CD4-positive, alpha-beta T cell treated with Interleukin-1 beta for 1 hour (primary cell): ENCODE measurements around the gene IZUMO4.

Experiments
- DNase-seq, 2 donors: peaks; one replicate each; pipeline ENCODE4 v3.0.0-alpha.2; 2020 to 2022

IZUMO4 gene

GRCh38 chr19:2059422-2060201, 37.1 kb upstream of the IZUMO4 start:
- no peak for DNase-seq

DNA sequence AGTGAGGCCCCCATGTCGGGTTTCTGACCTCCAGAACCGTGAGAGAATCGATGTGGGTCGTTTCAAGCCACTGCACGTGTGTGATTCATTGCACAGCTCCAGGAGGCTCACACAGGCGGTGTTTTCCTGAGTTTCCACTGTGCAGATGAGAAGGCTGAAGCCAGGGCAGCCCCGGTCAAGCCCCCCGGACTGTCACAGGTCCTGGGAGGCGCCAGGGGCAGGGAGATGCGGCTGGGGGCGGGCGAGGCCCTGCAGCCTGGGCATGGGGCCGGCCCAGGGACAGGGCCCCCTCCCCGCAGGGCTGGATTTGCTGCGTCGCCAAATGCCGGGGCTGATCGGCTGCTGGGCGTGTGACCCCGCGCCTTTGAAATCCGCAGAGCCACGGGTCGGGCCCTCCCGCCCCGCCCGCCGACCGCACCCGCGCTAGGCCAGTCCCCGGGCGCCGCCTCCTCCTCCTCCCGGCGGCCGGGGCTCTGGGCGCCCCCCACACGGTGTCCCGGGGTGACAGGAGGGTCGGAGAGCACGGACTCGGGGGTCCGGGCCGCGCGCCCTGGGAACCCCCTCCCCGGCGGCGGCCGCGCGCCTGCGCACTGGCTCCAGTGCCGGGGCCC, 35.7 kb upstream of the IZUMO4 start:
- DNase-seq = no peak

DNA sequence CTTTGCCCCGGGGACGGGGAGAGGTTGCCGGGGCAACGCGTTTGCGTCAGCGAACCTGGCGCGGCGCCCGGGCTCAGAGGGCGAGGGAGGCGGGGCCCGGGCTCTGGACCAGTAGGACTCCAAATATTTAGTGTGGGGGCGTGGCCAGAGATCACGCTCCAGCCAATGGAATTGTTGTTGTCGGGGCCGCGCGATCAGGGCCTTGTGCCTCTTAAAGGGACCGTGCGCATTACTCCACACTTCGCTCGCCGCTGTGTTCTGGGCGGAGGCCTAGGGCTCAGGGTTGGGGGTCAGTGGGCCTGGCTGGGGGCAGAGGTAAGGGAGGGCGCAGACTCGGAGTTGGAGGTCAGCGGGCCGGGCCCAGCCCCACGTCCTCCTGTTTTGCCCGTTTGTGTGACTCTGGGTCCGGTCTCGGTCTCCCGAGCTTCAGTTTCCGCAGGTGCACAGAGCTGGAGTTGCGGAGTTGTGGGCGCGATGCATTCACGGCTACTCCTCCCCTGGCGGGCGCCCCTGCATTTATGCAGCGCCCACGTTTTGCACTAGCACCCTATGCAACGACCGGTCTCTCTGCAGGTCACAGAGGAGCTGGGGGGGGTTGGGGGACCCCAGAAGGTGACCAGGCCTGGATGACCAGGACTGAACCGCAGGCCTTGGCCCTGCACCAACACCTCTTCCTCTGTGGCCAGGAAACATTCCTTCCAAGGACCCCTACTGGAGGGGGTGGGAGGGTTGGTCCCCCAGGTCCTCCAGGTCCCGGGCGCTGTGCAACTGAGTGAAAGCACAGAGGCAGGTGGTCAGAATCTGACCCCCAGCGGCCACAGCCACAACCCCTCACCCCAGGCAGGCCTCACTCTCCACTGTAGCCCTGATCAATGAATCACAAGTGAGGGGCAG, 35.0 kb upstream of the IZUMO4 start:
- DNase-seq = peak; percentile 99

DNA sequence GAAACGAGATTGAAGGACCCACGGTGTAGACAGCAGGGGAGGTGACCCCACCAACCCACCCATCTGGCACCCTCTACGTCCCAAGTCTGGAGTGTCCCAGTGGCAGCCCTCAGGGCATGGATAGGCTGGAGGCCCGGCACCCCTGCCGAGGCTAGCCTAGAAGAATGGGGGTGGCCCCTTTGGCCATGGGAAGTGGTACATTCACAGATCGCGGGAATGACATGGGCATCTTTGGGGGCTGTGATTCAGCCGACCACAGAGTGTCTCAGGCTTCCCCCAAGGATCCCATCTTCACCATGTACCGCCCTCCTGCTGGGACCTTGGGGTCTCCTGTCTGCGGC, 34.4 kb upstream of the IZUMO4 start:
- no peak for DNase-seq

GRCh38 chr19:2062770-2063169, 33.9 kb upstream of the IZUMO4 start:
- no peak for DNase-seq

- no peak for DNase-seq
Observed at GRCh38 chr19:2063824-2064223, 32.9 kb upstream of the IZUMO4 start.

DNA sequence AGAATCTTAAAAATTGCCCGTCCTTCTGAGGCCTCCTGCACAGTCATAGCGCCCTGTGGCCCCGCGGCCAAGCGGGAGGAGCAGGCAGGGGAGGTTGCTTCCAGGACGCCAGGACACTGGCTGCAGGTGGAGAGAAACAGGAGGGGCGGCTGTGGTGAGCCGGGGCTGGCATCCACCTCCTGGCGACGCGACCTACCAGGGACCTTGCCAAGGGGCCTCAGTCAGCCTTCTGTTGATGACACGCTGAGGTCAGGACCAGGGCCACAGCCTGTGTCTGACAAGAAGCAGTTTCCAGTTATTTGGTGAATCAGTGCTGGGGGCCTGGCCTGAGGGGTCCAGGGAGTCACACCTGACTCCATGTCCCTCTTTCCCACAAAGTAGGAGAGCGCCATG, 32.3 kb upstream of the IZUMO4 start:
- DNase-seq = no peak

DNA sequence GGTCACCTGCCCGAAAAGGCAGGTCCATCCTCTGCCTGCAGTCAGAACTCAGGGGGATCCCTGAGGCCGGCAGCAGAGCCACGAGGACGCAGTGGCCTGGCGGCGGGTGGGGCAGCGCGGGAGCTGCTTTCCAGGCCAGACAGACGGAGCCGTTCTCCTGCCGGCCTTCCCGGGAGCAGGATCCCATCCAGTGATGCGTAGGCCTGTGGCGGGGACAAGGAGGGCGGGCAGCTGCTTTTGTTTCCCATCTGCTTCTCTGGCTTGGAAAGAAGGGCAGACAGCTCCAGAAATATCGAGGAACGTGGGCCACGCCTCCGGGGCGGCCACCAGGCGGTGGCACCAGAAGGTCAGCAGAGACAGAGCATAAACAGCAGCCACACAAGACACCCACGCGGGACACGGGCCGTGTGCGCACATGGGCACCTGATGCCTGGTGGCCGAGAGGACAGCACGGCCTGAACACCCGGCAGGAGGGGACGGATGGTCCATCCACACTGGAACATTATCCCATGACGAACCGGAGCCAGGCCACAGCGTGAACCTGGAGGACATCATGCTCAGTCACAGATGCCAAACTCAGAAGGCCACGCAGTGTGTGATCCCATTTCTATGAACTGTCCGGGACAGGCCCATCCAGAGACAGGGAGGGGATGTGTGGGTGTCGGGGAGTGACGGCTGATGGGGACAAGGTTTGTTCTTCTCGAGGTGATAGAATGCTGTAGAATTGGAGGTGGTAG, 31.8 kb upstream of the IZUMO4 start:
- DNase-seq = no peak

- DNase-seq = no peak
Observed at GRCh38 chr19:2070436-2070827, 26.3 kb upstream of the IZUMO4 start.

DNA sequence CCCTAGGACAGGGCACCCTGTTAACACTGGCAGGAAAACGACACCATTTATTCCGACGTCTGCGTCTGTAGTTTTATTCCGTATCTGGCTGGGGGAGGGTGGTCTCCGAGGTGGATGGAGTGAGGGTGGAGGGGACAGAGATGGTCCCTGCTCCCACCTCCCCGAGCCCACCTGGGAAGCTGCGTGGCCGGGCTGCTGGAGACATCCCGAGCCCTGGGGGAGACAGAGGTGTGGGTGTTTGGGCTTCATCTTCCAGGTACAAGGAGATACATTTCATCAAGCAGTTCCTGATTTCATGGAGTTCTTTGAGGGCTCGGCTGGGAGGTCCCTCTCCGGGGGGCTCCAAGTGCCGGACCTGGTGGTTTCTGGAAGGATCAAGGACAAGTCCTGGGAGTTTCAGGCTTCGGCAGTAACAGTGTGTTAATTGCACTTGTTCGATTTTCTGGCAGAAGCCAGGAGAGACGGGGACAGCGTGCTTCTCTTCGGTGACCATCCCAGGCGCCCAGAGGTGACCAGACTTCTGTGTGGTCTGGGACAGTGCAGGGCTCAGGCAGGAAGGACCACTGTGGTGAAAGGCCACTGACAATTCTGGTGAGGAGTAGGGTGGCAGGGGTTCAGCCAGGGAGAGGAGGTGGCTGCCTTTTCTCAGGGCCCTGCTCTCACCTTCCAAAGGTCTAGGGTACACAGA, 25.6 kb upstream of the IZUMO4 start:
- DNase-seq = no peak

GRCh38 chr19:2072757-2073551, 23.8 kb upstream of the IZUMO4 start:
- DNase-seq = no peak

GRCh38 chr19:2076526-2076944, 20.2 kb upstream of the IZUMO4 start:
- no peak for DNase-seq

- DNase-seq = no peak
Observed at GRCh38 chr19:2077398-2077797, 19.3 kb upstream of the IZUMO4 start.

DNA sequence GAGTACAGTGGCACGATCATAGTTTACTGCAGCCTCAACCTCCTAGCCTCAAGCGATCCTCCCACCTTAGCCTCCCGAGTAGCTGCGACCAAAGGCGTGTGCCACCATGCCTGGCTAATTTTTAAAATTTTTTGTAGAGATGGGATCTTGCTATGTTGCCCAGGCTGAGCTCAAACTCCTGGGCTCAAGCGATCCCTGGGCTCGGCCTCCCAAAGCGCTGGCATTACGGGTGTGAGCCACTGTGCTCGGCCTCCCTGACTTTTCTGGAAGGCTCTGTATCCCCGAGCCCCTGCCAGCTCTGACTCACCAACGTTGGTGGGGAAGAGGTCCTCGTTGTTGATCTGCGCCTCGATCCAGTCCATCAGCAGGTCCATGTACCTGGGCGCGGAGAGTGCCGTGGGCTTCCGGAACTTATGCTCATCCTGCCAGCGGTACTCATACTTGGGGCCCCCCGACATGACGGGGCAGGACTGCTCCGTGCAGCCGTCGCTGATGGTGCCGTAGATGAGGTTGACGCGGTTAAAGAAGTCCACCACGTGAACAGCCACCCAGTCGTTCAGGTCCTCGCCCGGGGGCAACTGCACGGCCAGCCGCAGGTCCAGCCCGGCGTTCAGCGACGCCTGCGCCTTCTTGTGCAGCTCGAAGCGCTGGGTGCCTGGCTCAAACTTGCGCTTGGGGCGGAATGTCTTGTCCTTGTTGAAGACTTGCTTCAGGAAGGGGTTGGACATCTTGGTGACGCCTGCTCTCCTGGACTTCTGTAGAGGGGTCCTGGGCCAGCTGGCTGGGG, 18.7 kb upstream of the IZUMO4 start:
- no peak for DNase-seq

- no peak for DNase-seq
Observed at GRCh38 chr19:2079076-2079864, 17.4 kb upstream of the IZUMO4 start.

GRCh38 chr19:2079865-2080301, 16.8 kb upstream of the IZUMO4 start:
- no peak for DNase-seq

GRCh38 chr19:2080336-2080988, 16.3 kb upstream of the IZUMO4 start:
- no peak for DNase-seq

GRCh38 chr19:2081873-2082810, 14.6 kb upstream of the IZUMO4 start:
- peak; percentile 75 to 80 for DNase-seq
